RWPE2 (cell line): ENCODE results near the gene PRRC2B.

Source experiments
- ATAC-seq: fragments of 200-7000 bp; cut with Tn5 transposase; 3 replicates; pipeline ENCODE4 v1.9.1; 2021; ENCODE audit warnings: low read depth
- DNase-seq: peaks from one replicate; pipeline ENCODE4 v3.0.0-alpha.2; 2020; ENCODE audit warnings: low spot score
- H3K27ac ChIP-seq: fragments of 450-650 bp; 2 replicates; pipeline ENCODE4 v1.5.1; 2017; ENCODE audit warnings: mild to moderate bottlenecking; ENCODE audit not compliant: poor library complexity, severe bottlenecking
- H3K27me3 ChIP-seq: fragments of 250-450 bp; sonication (Bioruptor Pico); 2 replicates; pipeline ENCODE4 v1.5.1; 2021; ENCODE audit warnings: mild to moderate bottlenecking, moderate library complexity; ENCODE audit not compliant: insufficient read depth, poor library complexity, severe bottlenecking
- H3K36me3 ChIP-seq: fragments of 250-450 bp; sonication (Bioruptor Pico); 2 replicates; pipeline ENCODE4 v1.5.1; 2020; ENCODE audit warnings: low read depth, mild to moderate bottlenecking, moderate library complexity
- H3K4me1 ChIP-seq: fragments of 250-450 bp; sonication (Bioruptor Pico); 2 replicates; pipeline ENCODE4 v1.5.1; 2021; ENCODE audit warnings: mild to moderate bottlenecking, moderate library complexity; ENCODE audit not compliant: insufficient read depth, poor library complexity, severe bottlenecking
- H3K4me3 ChIP-seq: fragments of 250-450 bp; sonication (Bioruptor Pico); 2 replicates; pipeline ENCODE4 v1.5.1; 2021; ENCODE audit warnings: mild to moderate bottlenecking, moderate library complexity; ENCODE audit not compliant: severe bottlenecking
- H3K9me3 ChIP-seq: fragments of 250-450 bp; sonication (Bioruptor Pico); 2 replicates; pipeline ENCODE4 v1.5.1; 2021; ENCODE audit warnings: mild to moderate bottlenecking, moderate library complexity; ENCODE audit not compliant: severe bottlenecking
- TF ChIP-seq, protein P1 (sequence below): fragments of 450-650 bp; IDR thresholded peaks from one replicate; pipeline ENCODE4 v1.5.1; 2017; ENCODE audit warnings: mild to moderate bottlenecking, moderate library complexity; ENCODE audit not compliant: poor library complexity, severe bottlenecking

PRRC2B gene

GRCh38 chr9:131434673-131435072 lies 40.8 kb downstream of the PRRC2B start:
- peaks cover 93% of the 10 kb centered on the region for H3K36me3 ChIP-seq
- TF ChIP-seq, protein P1, sequence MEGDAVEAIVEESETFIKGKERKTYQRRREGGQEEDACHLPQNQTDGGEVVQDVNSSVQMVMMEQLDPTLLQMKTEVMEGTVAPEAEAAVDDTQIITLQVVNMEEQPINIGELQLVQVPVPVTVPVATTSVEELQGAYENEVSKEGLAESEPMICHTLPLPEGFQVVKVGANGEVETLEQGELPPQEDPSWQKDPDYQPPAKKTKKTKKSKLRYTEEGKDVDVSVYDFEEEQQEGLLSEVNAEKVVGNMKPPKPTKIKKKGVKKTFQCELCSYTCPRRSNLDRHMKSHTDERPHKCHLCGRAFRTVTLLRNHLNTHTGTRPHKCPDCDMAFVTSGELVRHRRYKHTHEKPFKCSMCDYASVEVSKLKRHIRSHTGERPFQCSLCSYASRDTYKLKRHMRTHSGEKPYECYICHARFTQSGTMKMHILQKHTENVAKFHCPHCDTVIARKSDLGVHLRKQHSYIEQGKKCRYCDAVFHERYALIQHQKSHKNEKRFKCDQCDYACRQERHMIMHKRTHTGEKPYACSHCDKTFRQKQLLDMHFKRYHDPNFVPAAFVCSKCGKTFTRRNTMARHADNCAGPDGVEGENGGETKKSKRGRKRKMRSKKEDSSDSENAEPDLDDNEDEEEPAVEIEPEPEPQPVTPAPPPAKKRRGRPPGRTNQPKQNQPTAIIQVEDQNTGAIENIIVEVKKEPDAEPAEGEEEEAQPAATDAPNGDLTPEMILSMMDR: no peak
- peaks cover 14% of the 10 kb centered on the region for H3K4me1 ChIP-seq
- H3K4me3 ChIP-seq: no peak overlapping the region
- no peaks in the 10 kb centered on the region for H3K9me3 ChIP-seq
- no peaks in the 10 kb centered on the region for H3K27me3 ChIP-seq
- no peak overlapping the region for H3K27ac ChIP-seq
- peak; percentile 9 for DNase-seq
- no peak for ATAC-seq

GRCh38 chr9:131436376-131436775 lies 42.5 kb downstream of the PRRC2B start:
- Histone ChIP-seq H3K27me3 (no peaks in the 10 kb centered on the region), H3K36me3 (peaks cover 100% of the 10 kb centered on the region), H3K27ac (no peak overlapping the region), H3K9me3 (no peaks in the 10 kb centered on the region), H3K4me1 (peaks cover 14% of the 10 kb centered on the region), H3K4me3 (no peak overlapping the region)
- no peak for ATAC-seq
- TF ChIP-seq, protein P1: no peak
- DNase-seq: peak; percentile 38

GRCh38 chr9:131436865-131437271 lies 43.0 kb downstream of the PRRC2B start:
- no peak overlapping the region for H3K27ac ChIP-seq
- H3K36me3 ChIP-seq: peaks cover 98% of the 10 kb centered on the region
- no peaks in the 10 kb centered on the region for H3K27me3 ChIP-seq
- TF ChIP-seq, protein P1: no peak
- peaks cover 10% of the 10 kb centered on the region for H3K4me1 ChIP-seq
- peak; percentile 2 for DNase-seq
- no peak overlapping the region for H3K4me3 ChIP-seq
- no peaks in the 10 kb centered on the region for H3K9me3 ChIP-seq
- no peak for ATAC-seq

DNA sequence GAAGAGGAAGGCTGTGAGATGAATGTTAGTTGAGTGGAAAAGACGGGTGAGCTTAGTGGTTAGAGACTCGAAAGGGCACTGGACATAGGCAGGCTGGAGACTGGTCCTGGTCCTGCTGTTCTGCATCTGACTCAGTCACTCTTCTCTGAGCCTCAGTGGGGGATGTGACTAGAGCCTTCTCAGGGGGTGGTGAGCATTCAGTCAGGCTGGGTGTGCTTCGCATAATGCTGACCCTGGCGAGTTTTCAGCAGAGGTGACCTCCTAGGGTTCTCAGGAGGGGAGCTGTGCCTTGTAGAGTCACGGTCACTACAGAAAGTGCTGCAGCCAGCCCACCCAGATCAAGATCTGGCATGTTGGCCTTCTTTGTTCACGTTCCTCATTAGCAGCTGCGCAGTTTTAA lies 44.3 kb downstream of the PRRC2B start:
- Histone ChIP-seq H3K27ac (no peak overlapping the region), H3K27me3 (no peaks in the 10 kb centered on the region), H3K36me3 (peaks cover 98% of the 10 kb centered on the region), H3K4me3 (no peak overlapping the region), H3K9me3 (no peaks in the 10 kb centered on the region), H3K4me1 (no peaks in the 10 kb centered on the region)
- ATAC-seq: no peak
- DNase-seq: peak; percentile 14
- TF ChIP-seq, protein P1: no peak

GRCh38 chr9:131439224-131439623 lies 45.3 kb downstream of the PRRC2B start:
- H3K4me3 ChIP-seq: no peak overlapping the region
- H3K9me3 ChIP-seq: no peaks in the 10 kb centered on the region
- peaks cover 98% of the 10 kb centered on the region for H3K36me3 ChIP-seq
- H3K27me3 ChIP-seq: no peaks in the 10 kb centered on the region
- ATAC-seq (no peak), DNase-seq (no peak)
- TF ChIP-seq, protein P1: no peak
- H3K27ac ChIP-seq: no peak overlapping the region
- H3K4me1 ChIP-seq: no peaks in the 10 kb centered on the region
